ENCODE measurements around the gene CARD6.
"Not testable (repeated sequence)": the region's sequence is repeated elsewhere in the genome, so short reads cannot be mapped to it uniquely, and the experiment has no call there.

CARD6 gene

DNA sequence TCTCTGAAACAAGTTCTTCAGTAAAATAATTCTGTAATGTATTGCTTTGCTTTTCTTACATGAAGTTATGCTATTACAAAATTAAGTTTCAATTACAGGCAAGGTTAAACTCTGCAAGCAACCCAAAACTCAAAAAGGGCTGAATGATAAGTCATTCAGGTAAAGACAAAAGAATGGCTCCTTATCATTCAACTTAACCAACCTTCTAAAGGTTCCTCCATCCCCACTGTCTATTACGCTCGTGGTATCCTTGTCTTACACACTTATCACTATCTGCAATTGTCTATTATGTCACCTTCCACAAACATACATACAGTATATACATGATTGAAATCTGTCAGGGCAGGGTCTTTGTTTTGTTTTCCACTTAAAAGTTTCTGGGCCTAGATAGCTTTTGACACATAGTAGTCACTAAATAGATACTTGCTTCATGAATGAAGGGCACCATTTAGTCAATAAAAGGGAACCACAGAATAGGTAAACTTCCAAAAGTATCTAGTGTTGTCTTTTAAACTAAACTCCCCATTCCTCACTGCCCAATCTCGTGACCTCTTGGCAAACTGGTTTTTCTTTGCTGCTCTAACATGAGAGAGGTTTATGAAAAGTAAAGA is 13.0 kb upstream of the CARD6 start:
- DNase-seq, result no peak

- no peak for DNase-seq
These were observed 12.2 kb upstream of the CARD6 start for GRCh38 chr5:40828690-40829661.

DNA sequence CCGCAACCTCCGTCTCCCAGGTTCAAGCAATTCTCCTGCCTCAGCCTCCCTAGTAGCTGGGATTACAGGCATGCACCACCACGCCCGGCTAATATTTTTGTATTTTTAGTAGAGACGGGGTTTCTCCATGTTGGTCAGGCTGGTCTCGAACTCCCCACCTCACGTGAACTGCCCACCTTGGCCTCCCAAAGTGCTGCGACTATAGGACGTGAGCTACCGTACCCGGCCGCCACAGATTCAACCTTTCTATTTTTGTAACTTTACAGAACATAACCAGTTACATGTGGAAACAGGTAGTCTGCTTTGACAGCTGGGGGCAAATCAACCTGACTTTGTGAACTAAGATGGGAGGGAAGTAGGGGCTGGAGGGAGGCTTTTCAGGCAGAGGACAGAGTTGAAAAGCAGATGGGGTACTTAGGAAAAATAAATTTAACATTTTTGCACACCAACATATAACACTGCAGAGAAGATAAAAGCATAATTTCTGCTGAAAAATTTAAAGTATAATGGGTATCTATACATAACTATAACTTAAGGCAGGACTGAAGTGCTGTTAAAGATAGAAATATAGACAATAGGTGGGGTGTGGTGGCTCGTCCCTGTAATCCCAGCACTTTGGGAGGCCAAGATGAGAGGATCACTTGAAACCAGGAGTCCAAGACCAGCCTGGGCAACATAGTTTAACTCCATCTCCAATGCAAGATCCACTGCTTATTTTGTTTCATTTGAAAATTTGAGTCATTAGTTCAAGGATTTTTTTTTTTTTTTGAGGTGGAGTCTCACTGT is 11.2 kb upstream of the CARD6 start:
- DNase-seq, result no peak

DNA sequence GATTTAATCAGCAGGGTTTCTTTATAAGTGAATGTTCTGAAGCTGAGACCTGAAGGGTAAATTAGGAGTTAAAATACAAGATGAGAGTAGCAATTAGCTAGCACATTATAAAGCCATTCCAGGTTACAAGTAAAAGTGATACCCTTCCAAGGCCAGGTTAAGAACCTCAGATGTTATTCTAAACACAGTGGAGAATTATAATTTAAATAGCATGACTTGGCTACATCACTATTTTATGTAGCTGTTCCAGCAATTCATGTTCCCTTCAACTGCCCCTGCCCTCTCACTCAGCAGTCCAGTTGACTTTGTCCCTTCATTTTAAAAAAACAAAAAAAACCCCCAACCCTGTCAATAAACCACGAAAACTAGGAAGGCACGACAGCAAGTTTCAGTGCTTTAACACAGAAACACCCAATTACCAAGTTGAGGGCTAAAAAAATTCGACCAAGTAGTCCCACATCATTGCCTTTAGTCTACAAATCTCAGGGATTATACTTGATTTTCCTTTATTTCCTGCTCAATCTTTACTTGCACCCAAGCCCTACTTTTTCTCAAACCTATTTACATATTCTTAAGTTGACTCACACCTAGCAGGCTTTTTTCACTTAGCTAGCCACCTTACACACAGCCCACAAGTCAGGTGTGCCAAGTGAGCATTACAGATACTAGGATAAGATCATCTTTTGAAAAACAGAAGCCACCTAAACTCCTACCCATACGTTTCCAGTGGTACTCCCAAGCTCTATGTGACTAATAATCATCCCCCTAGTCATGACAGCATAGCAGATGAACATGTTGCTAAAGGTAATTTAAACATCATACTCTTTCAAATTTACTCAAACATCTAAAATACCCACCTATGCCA is 9.6 kb upstream of the CARD6 start:
- no peak for DNase-seq

GRCh38 chr5:40832345-40832744 is 8.8 kb upstream of the CARD6 start:
- DNase-seq, result no peak

- DNase-seq, result no peak
These were observed 7.4 kb upstream of the CARD6 start for GRCh38 chr5:40833712-40834229.

GRCh38 chr5:40834391-40834848 is 6.7 kb upstream of the CARD6 start:
- no peak for DNase-seq

GRCh38 chr5:40834849-40835787 is 6.0 kb upstream of the CARD6 start, which contains the start of gene RPL37:
RPL37 (minus strand) TSS chr5:40835222; CDS start chr5:40835185, 37 bp downstream.
- peak; percentile 95 to 99 for DNase-seq

DNA sequence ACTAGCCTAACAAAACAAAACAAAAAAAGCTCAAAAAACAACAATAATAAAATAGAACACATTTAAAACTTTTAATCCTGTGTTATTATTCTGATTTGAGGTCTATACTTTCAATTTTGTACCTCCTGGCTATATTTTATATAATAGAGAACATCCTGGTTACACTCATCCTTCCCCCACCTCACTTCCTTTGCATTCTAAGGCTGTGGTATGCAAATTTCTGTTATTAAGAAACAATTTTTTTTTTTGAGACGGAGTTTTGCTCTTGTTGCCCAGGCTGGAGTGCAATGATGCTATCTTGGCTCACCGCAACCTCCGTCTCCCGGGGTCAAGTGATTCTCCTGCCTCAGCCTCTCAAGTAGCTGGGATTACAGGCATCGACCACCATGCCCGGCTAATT is 3.1 kb upstream of the CARD6 start:
- DNase-seq, result no peak

GRCh38 chr5:40842351-40842750 is 1.2 kb downstream of the CARD6 start:
- DNase-seq, result no peak

GRCh38 chr5:40844565-40844964 is 3.4 kb downstream of the CARD6 start:
- DNase-seq, result no peak

DNA sequence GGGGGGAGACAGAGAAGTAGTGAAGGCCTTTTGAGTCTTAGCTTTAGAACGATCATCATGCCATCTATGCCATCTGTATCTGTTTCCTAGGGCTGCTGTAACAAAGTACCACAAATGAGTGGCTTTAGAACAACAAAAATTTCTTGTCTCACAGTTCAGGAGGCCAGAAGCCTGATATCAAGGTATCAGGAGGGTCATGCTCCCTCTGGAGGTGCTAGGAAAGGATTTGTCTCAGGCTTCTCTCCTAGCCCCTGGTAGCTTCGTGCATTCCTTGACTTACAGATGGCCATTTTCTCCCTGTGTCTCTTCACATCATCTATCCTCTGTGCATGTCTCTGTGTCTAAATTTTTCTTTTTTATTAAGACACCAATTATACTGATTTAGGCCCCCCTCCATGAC is 5.2 kb downstream of the CARD6 start:
- no peak for DNase-seq

- no peak for DNase-seq
These were observed 6.4 kb downstream of the CARD6 start for GRCh38 chr5:40847525-40847924.

DNA sequence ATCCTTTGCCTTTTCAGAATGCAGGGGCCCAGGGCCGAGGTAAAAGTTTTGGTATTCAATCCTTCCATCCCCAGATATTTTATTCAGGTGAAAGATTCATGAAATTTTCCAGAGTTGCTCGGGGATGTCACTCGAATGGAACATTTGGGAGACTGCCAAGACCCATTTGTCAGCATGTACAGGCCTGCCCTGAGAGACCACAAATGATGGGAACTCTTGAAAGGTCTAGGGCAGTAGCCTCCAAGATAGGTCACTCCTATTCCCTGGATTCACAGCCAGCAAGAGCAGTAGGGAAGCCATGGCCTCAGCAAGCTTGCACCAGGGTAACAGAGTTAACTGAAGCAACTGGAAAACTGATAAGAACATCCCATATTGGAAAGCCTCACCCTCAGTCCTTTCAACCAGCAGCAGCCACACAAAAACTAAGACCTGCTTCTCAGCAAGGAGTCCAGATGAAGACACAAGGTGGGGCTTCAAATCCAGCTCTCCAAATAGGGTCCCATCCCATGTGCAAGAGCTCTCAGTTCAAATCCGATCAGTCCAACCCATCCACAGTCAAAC is 12.5 kb downstream of the CARD6 start:
- no peak for DNase-seq

GRCh38 chr5:40860711-40861110 is 19.5 kb downstream of the CARD6 start:
- DNase-seq, result no peak

DNA sequence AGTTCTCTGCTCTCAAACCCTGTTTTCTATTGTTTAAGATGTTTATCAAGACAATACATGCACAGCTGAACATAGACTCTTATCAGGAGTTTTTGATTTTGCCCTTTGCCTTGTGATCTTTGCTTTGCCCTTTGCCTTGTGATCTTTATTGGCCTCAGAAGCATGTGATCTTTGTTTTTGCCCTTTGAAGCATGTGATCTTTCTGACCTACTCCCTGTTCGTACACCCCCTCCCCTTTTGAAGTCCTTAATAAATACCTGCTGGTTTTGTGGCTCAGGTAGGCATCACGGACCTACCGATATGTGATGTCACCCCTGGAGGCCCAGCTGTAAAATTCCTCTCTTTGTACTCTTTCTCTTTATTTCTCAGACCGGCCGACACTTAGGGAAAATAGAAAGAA is 23.8 kb downstream of the CARD6 start:
- not testable (repeated sequence) for DNase-seq

DNA sequence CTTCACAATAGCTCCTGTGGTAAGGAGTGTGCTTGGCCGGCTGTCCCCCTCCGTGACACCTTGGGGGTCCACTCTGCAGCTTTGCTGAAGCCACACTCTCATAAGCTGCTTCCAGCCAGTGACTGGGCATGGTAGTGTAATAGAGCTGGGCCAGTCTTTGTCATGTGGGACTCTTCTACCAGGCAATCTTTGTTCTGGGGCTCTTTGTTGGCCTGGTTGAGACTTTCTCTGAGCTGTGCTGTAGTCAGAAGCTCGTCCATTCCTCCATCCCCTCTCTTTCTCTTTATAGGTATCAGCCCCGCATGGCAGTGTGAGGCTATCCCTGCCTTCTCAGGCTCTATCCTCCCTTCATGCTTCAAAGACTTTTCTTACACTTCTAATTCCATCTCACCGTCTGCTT is 25.7 kb downstream of the CARD6 start:
- no peak for DNase-seq

DNA sequence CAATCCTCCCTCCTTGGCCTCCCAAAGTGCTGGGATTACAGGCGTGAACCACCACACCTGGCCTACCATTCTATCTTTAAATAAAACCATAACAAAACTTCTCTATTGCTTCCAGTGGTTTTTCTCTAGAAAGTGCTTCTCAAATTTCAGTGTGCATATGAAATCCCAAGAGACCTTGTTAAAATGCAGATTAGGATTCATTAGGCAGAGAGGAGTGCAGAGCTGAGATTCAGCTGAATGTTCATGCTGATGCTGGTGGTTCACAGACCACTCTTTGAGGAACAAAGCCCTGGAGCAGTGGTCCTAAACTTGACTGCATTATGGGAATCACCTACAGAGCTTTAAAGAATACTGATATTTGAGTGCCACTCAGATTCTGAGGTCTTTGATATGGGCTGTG is 28.2 kb downstream of the CARD6 start:
- no peak for DNase-seq

DNA sequence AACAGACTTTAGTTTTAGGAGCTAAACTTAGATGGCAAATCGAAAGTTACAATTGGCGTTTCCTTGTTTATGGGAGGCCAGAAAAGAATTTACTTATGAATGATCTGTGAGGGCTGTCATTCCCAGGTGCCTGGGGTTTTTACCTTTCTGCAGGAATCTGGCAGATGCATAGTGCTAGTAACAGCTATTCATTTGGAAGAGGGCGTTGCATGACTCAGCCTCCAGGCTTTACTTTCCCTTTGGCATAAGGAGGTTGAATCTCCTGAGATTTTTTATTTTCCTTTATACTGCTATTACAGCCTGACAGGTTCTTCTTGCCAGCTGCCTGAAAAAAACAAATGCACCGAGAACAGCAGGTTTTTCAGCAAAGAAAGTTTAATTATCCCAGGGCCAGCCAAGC is 30.0 kb downstream of the CARD6 start:
- DNase-seq, result no peak

DNA sequence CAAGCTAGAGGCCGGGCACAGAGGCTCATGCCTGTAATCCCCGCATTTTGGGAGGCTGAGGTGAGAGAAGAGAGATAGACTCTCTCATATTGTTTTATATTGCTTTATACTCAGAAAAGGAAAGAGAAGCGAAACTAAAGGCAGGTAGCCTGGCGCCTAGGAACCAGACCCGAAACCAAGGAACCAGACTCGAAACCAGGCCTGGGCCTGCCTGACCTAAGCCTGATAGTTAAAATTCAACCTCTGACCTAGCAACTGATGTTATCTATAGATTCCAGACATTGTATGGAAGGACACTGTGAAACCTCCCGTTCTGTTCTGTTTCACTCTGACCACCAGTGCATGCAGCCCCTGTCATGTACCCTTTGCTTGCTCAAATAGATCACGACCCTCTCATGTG is 31.1 kb downstream of the CARD6 start:
- DNase-seq, result not testable (repeated sequence)

All from SW 1271 (cell line).